ENCODE results near the gene ADAMTS6. TPM values are rescaled to one million over a fixed set of nuclear protein-coding genes. Genes with fewer than 3 reads are reported as not detected.

ADAMTS6 gene
- total RNA-seq, 2 experiments from 2014 or later, result 1.1 to 1.9 TPM

- Mint-ChIP-seq H3K4me1 (ENCODE audit: low read depth) (no peaks in the 10 kb centered on the region), H3K27ac (no peak overlapping the region), H3K4me3 (no peak overlapping the region), H3K27me3 (no peaks in the 10 kb centered on the region), H3K9me3 (no peaks in the 10 kb centered on the region), H3K36me3 (ENCODE audit: low read depth) (no peaks in the 10 kb centered on the region)
- CTCF ChIA-PET, result no interaction called here
- DNase-seq (no peak), ATAC-seq (no peak)
- intact Hi-C loops (cut with micrococcal nuclease), result no loop called here
- no peak for TF ChIP-seq CTCF (IDR thresholded peaks at IDR 0.05)
- POLR2A ChIA-PET, result no interaction called here
Measured at GRCh38 chr5:65149827-65150226, 331.9 kb downstream of the ADAMTS6 start.

GRCh38 chr5:65144136-65144871 lies 337.4 kb downstream of the ADAMTS6 start:
- no peak for DNase-seq
- intact Hi-C loops (cut with micrococcal nuclease), result no loop called here
- H3K9me3 Mint-ChIP-seq, result no peaks in the 10 kb centered on the region
- POLR2A ChIA-PET, result no interaction called here
- H3K27me3 Mint-ChIP-seq, result no peaks in the 10 kb centered on the region
- no peak for TF ChIP-seq CTCF (IDR thresholded peaks at IDR 0.05)
- no peak overlapping the region for H3K27ac Mint-ChIP-seq
- H3K4me1 Mint-ChIP-seq (ENCODE audit: low read depth), result no peaks in the 10 kb centered on the region
- H3K4me3 Mint-ChIP-seq, result no peak overlapping the region
- H3K36me3 Mint-ChIP-seq (ENCODE audit: low read depth), result no peaks in the 10 kb centered on the region
- CTCF ChIA-PET, result no interaction called here
- no peak for ATAC-seq

- no peaks in the 10 kb centered on the region for H3K4me1 Mint-ChIP-seq (ENCODE audit: low read depth)
Measured at GRCh38 chr5:65142511-65143011, 339.2 kb downstream of the ADAMTS6 start.

GRCh38 chr5:65142016-65142415 lies 339.7 kb downstream of the ADAMTS6 start:
- H3K4me3 Mint-ChIP-seq, result no peak overlapping the region
- TF ChIP-seq CTCF (IDR thresholded peaks at IDR 0.05), result no peak
- no peaks in the 10 kb centered on the region for H3K36me3 Mint-ChIP-seq (ENCODE audit: low read depth)
- POLR2A ChIA-PET, result no interaction called here
- CTCF ChIA-PET, result no interaction called here
- no peak overlapping the region for H3K27ac Mint-ChIP-seq
- DNase-seq, result no peak
- no peak for ATAC-seq
- intact Hi-C loops (cut with micrococcal nuclease), result no loop called here
- no peaks in the 10 kb centered on the region for H3K4me1 Mint-ChIP-seq (ENCODE audit: low read depth)
- no peaks in the 10 kb centered on the region for H3K27me3 Mint-ChIP-seq
- no peaks in the 10 kb centered on the region for H3K9me3 Mint-ChIP-seq

More at GRCh38 chr5:65142511-65143011, 339.2 kb downstream of the ADAMTS6 start:
- POLR2A ChIA-PET, result interaction anchor here (0.6 kb wide), 1 partner anchor 364 kb away, joined by 3 read pairs; no protein-coding TSS in a partner anchor
- ATAC-seq, result no peak
- Mint-ChIP-seq H3K4me3 (no peak overlapping the region), H3K27ac (no peak overlapping the region), H3K9me3 (no peaks in the 10 kb centered on the region), H3K27me3 (no peaks in the 10 kb centered on the region), H3K36me3 (ENCODE audit: low read depth) (no peaks in the 10 kb centered on the region)
- TF ChIP-seq CTCF (IDR thresholded peaks at IDR 0.05), result no peak
- no peak for DNase-seq
- CTCF ChIA-PET, result no interaction called here
- intact Hi-C loops (cut with micrococcal nuclease), result no loop called here

- no peak for DNase-seq
- no peak for TF ChIP-seq CTCF (IDR thresholded peaks at IDR 0.05)
- intact Hi-C loops (cut with micrococcal nuclease), result no loop called here
- ChIA-PET POLR2A (no interaction called here), CTCF (no interaction called here)
- Mint-ChIP-seq H3K27ac (no peak overlapping the region), H3K27me3 (no peaks in the 10 kb centered on the region), H3K4me1 (ENCODE audit: low read depth) (no peaks in the 10 kb centered on the region), H3K9me3 (no peaks in the 10 kb centered on the region), H3K4me3 (no peak overlapping the region), H3K36me3 (ENCODE audit: low read depth) (no peaks in the 10 kb centered on the region)
- no peak for ATAC-seq
Measured at GRCh38 chr5:65141493-65141892, 340.2 kb downstream of the ADAMTS6 start.
